Measurements from ENCODE around the gene POSTN.

The POSTN gene

DNA sequence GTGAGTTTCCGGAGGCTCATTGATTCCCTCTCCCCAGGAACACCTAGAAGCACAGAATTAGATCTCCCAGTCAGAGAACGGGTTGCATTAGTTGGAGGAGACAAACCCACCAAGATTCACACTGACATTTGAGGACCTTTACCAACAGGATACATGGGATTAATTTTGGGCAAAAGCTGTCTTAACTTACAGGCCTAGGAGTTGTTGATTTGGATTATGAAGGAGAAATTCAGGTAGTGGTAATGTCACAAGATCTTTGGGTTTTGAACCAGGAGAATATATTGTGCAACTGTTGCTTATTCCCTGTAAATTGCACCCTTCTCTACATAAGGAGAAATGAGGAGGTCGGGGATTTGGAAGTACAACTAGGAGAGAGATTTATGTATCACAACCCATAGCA is 38.0 kb downstream of the POSTN start:
- TF ChIP-seq CTCF (IDR thresholded peaks at IDR 0.05): no peak

GRCh38 chr13:37546087-37546486 is 52.5 kb downstream of the POSTN start:
- TF ChIP-seq CTCF (IDR thresholded peaks at IDR 0.05): no peak

DNA sequence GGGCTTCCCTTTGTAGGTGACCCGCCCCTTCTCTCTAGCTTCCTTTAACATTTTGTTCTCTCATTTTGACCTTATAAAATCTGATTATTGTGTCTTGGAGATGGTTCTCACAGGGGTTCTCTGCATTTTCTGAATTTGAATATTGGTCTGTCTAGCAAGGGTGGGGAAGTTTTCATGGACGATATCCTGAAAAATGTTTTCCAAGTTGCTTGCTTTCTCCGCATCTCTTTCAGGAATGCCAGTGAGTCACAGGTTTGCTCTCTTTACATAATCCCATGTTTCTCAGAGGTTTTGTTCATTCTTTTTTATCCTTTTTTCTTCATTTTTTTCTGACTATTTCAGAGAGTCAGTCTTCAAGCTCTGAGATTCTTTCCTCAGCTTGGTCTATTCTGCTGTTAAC is 53.6 kb downstream of the POSTN start:
- TF ChIP-seq CTCF (IDR thresholded peaks at IDR 0.05): no peak

GRCh38 chr13:37539976-37540605 is 58.5 kb downstream of the POSTN start:
- no peak for TF ChIP-seq CTCF (IDR thresholded peaks at IDR 0.05)

DNA sequence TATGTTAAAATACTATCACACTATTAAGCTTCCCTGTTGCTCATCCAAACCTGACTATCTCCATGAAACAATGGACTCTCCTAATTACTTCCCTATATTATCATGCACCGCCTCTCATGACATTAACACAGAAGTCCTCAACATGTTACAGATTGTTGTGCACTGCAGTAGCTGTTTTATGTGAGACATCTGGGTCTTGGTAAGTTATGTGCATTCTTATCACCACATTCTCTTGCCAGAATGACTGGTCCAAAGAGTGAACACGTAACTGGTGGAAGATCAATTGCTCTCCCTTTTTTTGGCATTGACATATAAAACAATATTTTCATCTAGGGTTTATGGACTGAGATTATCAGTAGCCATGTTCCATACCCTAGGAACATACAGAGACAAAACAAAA is 59.4 kb downstream of the POSTN start:
- TF ChIP-seq CTCF (IDR thresholded peaks at IDR 0.05): no peak

GRCh38 chr13:37535501-37535900 is 63.1 kb downstream of the POSTN start:
- TF ChIP-seq CTCF (IDR thresholded peaks at IDR 0.05): no peak

- no peak for TF ChIP-seq CTCF (IDR thresholded peaks at IDR 0.05)
Observed at GRCh38 chr13:37534676-37535075, 63.9 kb downstream of the POSTN start.

GRCh38 chr13:37534181-37534580 is 64.4 kb downstream of the POSTN start:
- TF ChIP-seq CTCF (IDR thresholded peaks at IDR 0.05): no peak
